Esophagus muscularis mucosa (tissue), 4 donors: ENCODE results near the gene THRA. TPM values are rescaled to one million over a fixed set of nuclear protein-coding genes. Genes with fewer than 3 reads are reported as not detected.
A peak's percentile ranks its signal among the peaks of the same experiment; 100 is the strongest.

Experiments used
- DNase-seq: peaks from one replicate; pipeline ENCODE4 v3.0.0-alpha.2; 2017; ENCODE audit errors: extremely low spot score
- H3K27ac ChIP-seq, 4 donors: fragments of 200-600 bp; sonication (generic); replicated peaks in 1 of 4; 1 replicate in 3 of 4; 2 replicates in 1 of 4; pipeline ENCODE4 v1.5.1; 2016 to 2019; ENCODE audit warnings: mild to moderate bottlenecking in 1 of 4
- H3K27me3 ChIP-seq, 4 donors: fragments of 200-600 bp; sonication (generic); one replicate each; pipeline versions ENCODE4 v1.5.1 to v1.6.0; 2016 to 2019
- H3K36me3 ChIP-seq, 4 donors: fragments of 200-600 bp; sonication (generic); one replicate each; pipeline ENCODE4 v1.5.1; 2016 to 2019
- H3K4me1 ChIP-seq, 4 donors: fragments of 200-600 bp; sonication (generic); one replicate each; pipeline ENCODE4 v1.5.1; 2016 to 2019
- H3K4me3 ChIP-seq, 4 donors: fragments of 200-600 bp; sonication (generic); 1 replicate in 2 of 4; 2 replicates in 2 of 4; pipeline ENCODE4 v1.5.1; 2016 to 2019; ENCODE audit warnings: mild to moderate bottlenecking in 4 of 4, moderate library complexity in 1 of 4
- H3K9me3 ChIP-seq, 4 donors: fragments of 200-600 bp; sonication (generic); 1 replicate in 3 of 4; 2 replicates in 1 of 4; pipeline ENCODE4 v1.5.1; 2016 to 2019
- EP300 ChIP-seq: sonication (generic); formaldehyde crosslinking; IDR thresholded peaks from one replicate; pipeline ENCODE4 v1.6.1; 2017; ENCODE audit warnings: antibody characterized with exemption
- POLR2A ChIP-seq: fragments of 450-650 bp; IDR thresholded peaks from one replicate; pipeline ENCODE4 v1.6.1; 2017; ENCODE audit warnings: antibody characterized with exemption, moderate library complexity, mild to moderate bottlenecking, low read depth
- POLR2AphosphoS5 ChIP-seq, 2 donors: sonication (generic); formaldehyde crosslinking; IDR thresholded peaks; one replicate each; pipeline ENCODE4 v1.6.1; 2017; ENCODE audit warnings: antibody characterized with exemption in 2 of 2
- WGBS: methylation state at CpG from one replicate; pipeline ENCODE4 v1.1.5; 2018; 5-methylcytosine and 5-hydroxymethylcytosine counted together
- intact Hi-C: fragments of 100-400 bp; cut with DNase I; formaldehyde crosslinking; loops from one replicate; pipeline ENCODE4 v1.15.1; 2023
- total RNA-seq, 4 donors: library from RNA; depleted of rRNA; stranded (reverse); fragments of >200 nt; gene quantifications; one replicate each; pipeline versions ENCODE4 v1.1.0 to v1.2.1, GENCODE V29; 2016
- TF ChIP-seq, protein P1 (sequence below), 3 experiments: fragments of 200-600 bp in 2 of 3; fragments of 450-650 bp in 1 of 3; sonication (generic) in 2 of 3; IDR thresholded peaks; one replicate each; pipeline ENCODE4 v1.5.1; 2017 to 2019; ENCODE audit warnings: antibody characterized with exemption in 3 of 3, mild to moderate bottlenecking in 2 of 3, moderate library complexity in 1 of 3

The THRA gene
- total RNA-seq, 4 donors from 2014 or later: 69.7 to 112 (median 85.2) TPM

GRCh38 chr17:40099619-40100418, 37.1 kb downstream of the THRA start:
- peak overlapping the region; percentile 88 to 99 (median 94) for H3K27ac ChIP-seq
- peaks cover 78 to 87% (median 83%) of the 10 kb centered on the region in 4 donors for H3K4me1 ChIP-seq
- peaks cover 23 to 27% (median 24%) of the 10 kb centered on the region in 4 donors for H3K36me3 ChIP-seq
- intact Hi-C loops: no loop called here
- no peak for DNase-seq
- TF ChIP-seq, protein P1, sequence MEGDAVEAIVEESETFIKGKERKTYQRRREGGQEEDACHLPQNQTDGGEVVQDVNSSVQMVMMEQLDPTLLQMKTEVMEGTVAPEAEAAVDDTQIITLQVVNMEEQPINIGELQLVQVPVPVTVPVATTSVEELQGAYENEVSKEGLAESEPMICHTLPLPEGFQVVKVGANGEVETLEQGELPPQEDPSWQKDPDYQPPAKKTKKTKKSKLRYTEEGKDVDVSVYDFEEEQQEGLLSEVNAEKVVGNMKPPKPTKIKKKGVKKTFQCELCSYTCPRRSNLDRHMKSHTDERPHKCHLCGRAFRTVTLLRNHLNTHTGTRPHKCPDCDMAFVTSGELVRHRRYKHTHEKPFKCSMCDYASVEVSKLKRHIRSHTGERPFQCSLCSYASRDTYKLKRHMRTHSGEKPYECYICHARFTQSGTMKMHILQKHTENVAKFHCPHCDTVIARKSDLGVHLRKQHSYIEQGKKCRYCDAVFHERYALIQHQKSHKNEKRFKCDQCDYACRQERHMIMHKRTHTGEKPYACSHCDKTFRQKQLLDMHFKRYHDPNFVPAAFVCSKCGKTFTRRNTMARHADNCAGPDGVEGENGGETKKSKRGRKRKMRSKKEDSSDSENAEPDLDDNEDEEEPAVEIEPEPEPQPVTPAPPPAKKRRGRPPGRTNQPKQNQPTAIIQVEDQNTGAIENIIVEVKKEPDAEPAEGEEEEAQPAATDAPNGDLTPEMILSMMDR (IDR thresholded peaks at IDR 0.05): no peak
- no peak for TF ChIP-seq POLR2AphosphoS5 (IDR thresholded peaks at IDR 0.05)
- no peak for TF ChIP-seq EP300
- TF ChIP-seq POLR2A: no peak
- no peaks in the 10 kb centered on the region for H3K9me3 ChIP-seq
- no peaks in the 10 kb centered on the region for H3K27me3 ChIP-seq
- H3K4me3 ChIP-seq: peak overlapping the region; percentile 70 to 93 (median 74)
- WGBS: 2% methylated on average over 28 of the region's 31 CpGs

DNA sequence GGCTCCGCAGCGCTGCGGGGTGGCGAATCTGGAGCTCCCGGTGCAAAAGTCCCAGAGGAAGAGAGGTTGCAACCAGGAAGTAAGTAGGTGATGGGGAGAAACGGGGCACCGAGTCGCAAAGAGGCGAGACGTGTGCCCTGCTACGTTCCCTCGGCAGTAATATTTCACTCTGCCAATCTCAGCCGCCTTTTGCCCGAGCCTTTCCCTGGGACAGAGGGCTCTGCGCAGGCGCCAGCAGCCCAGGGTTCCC, 37.6 kb downstream of the THRA start, which contains the start of gene NR1D1:
Gene NR1D1 (minus strand): TSS at position 171 of the 250 bp plus-strand sequence. CDS start 495 bp downstream, outside the sequence.
- peaks cover 78 to 87% (median 83%) of the 10 kb centered on the region in 4 donors for H3K4me1 ChIP-seq
- no peaks in the 10 kb centered on the region for H3K27me3 ChIP-seq
- intact Hi-C loops: no loop called here
- DNase-seq: no peak
- TF ChIP-seq, protein P1 (IDR thresholded peaks at IDR 0.05): no peak
- TF ChIP-seq POLR2A (peak; percentile 84), EP300 (no peak), POLR2AphosphoS5 (IDR thresholded peaks at IDR 0.05) (peak; percentile 99 to 100)
- WGBS: 0% methylated on average over 16 of the region's 16 CpGs
- no peaks in the 10 kb centered on the region for H3K9me3 ChIP-seq
- peak within 1 kb of the TSS; percentile 88 to 99 (median 94) for H3K27ac ChIP-seq
- H3K4me3 ChIP-seq: peak within 1 kb of the TSS; percentile 70 to 93 (median 74)
- H3K36me3 ChIP-seq: peaks cover 18 to 22% (median 19%) of the 10 kb centered on the region in 4 donors

DNA sequence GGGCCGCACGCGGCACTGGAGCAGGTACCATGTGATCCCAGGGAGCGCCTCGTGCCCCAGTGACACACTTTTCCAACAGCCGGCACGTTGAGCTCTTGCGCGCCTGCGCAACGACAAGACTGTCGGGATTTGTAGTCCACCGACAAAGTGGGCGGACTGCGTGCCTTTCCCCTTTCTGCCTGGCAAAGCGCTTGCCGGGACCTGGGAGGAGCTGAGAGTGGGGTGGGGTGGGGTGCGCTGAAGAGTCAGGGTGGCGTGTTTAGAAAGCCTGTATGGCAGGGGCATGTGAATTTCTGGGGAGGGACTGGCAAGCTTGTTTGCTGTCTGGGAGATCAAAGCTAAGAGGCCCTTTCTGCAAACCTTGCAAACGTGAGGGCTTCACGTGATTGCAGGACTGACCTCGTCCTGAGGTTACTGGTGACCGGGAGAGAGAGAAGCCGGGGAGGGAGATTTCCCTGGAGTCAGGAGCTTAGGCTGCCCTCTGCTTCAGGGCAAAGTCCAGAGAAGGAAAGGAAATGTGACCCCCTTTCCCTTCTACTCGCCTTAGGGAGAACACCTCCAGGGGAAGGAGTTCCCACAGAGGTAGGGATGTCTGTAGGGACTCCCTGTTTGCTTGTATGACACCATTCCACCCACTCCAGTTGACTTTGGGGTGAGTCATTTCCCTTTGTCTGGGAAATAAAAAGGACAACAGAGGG, 38.1 kb downstream of the THRA start:
- Histone ChIP-seq H3K27me3 (no peaks in the 10 kb centered on the region), H3K27ac (peak overlapping the region; percentile 88 to 99 (median 94)), H3K4me1 (peaks cover 78 to 87% (median 83%) of the 10 kb centered on the region in 4 donors), H3K9me3 (no peaks in the 10 kb centered on the region), H3K4me3 (peak overlapping the region; percentile 70 to 93 (median 74)), H3K36me3 (peaks cover 13 to 17% (median 15%) of the 10 kb centered on the region in 4 donors)
- TF ChIP-seq EP300 (peak; percentile 45), POLR2AphosphoS5 (IDR thresholded peaks at IDR 0.05) (peak in 1 of 2 donors; percentile 75), POLR2A (no peak)
- peak; percentile 99 for DNase-seq
- WGBS: 4% methylated on average over 10 of the region's 25 CpGs
- intact Hi-C loops: no loop called here

DNA sequence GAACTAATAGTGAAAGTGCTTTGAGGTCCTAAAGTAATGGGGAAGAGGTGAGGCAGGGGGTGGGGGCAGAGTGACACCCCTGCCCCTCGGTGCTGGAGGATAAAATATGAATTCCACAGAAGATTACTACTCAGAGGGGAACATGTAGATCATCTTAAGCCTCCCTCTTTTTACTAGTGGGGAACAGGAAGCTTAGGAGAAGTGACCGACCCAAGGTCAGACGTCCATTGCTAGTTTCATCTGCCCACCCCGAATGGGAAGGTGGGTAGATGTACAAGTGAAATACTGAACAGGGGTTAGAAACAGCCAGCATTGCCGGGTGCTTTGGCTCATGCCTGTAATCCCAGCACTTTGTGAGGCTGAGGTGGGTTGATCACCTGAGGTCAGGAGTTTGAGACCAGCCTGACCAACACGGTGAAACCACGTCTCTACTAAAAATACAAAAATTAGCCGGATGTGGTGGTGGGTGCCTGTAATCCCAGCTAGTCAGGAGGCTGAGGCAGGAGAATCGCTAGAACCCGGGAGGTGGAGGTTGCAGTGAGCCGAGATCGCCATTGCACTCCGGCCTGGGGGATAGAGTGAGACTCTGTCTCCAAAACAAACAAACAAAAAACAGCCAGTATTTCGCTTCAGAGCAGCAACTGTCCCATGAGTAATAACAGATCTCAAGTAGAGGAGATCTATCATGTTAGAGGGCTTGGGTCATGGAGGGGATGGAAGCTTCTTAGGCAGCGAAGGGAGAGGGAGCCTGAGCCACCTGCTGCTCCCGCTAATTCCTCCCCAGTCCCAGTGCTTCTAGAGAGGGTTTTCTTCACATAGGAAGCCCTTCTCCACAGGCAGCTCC, 38.8 kb downstream of the THRA start:
- Histone ChIP-seq H3K4me1 (peaks cover 79 to 87% (median 83%) of the 10 kb centered on the region in 4 donors), H3K4me3 (peak overlapping the region; percentile 70 to 93 (median 74)), H3K27ac (peak overlapping the region; percentile 88 to 99 (median 94)), H3K9me3 (no peaks in the 10 kb centered on the region), H3K36me3 (peaks cover 6 to 10% (median 7%) of the 10 kb centered on the region in 4 donors), H3K27me3 (no peaks in the 10 kb centered on the region)
- no peak for DNase-seq
- intact Hi-C loops: no loop called here
- TF ChIP-seq, protein P1 (IDR thresholded peaks at IDR 0.05): no peak
- TF ChIP-seq POLR2A (no peak), EP300 (no peak), POLR2AphosphoS5 (IDR thresholded peaks at IDR 0.05) (no peak)
- 73% methylated on average over 16 of the region's 16 CpGs for WGBS
